Large intestine (tissue), 3 donors: ENCODE measurements around the gene HDLBP. TPM values are rescaled to one million over a fixed set of nuclear protein-coding genes. Genes with fewer than 3 reads are reported as not detected.

ENCODE experiments used
- DNase-seq, 2 donors: peaks; one replicate each; pipeline versions ENCODE4 v3.0.0 to v3.0.0-alpha.2; 2013
- H3K27ac ChIP-seq: one replicate; pipeline ENCODE4 v1.5.1; 2013; ENCODE audit warnings: low read length
- H3K27me3 ChIP-seq: 2 replicates; pipeline ENCODE4 v1.6.1; 2013; ENCODE audit warnings: low read length; ENCODE audit not compliant: control insufficient read depth, insufficient read depth
- H3K36me3 ChIP-seq: 2 replicates; pipeline ENCODE4 v1.6.1; 2013; ENCODE audit warnings: low read length; ENCODE audit not compliant: control insufficient read depth, insufficient read depth
- H3K4me1 ChIP-seq: one replicate; pipeline ENCODE4 v1.6.1; 2013; ENCODE audit warnings: low read length; ENCODE audit not compliant: control insufficient read depth, insufficient read depth
- H3K4me3 ChIP-seq: one replicate; pipeline ENCODE4 v1.5.1; 2013; ENCODE audit warnings: low read length
- H3K9me3 ChIP-seq: one replicate; pipeline ENCODE4 v1.6.1; 2013; ENCODE audit warnings: mild to moderate bottlenecking, low read depth, low read length, moderate library complexity; ENCODE audit not compliant: control insufficient read depth
- WGBS: methylation state at CpG from one replicate; pipeline ENCODE4 v1.1.5; 2013; ENCODE audit warnings: low lambda C conversion rate; ENCODE audit not compliant: insufficient coverage; 5-methylcytosine and 5-hydroxymethylcytosine counted together
- polyA plus RNA-seq: library from polyadenylated mRNA; unstranded; fragments of 120-200 nt; gene quantifications from one replicate; pipeline ENCODE4 v1.2.1, GENCODE V29; 2013

Gene HDLBP
- polyA plus RNA-seq, 1 donor, result 390 TPM

DNA sequence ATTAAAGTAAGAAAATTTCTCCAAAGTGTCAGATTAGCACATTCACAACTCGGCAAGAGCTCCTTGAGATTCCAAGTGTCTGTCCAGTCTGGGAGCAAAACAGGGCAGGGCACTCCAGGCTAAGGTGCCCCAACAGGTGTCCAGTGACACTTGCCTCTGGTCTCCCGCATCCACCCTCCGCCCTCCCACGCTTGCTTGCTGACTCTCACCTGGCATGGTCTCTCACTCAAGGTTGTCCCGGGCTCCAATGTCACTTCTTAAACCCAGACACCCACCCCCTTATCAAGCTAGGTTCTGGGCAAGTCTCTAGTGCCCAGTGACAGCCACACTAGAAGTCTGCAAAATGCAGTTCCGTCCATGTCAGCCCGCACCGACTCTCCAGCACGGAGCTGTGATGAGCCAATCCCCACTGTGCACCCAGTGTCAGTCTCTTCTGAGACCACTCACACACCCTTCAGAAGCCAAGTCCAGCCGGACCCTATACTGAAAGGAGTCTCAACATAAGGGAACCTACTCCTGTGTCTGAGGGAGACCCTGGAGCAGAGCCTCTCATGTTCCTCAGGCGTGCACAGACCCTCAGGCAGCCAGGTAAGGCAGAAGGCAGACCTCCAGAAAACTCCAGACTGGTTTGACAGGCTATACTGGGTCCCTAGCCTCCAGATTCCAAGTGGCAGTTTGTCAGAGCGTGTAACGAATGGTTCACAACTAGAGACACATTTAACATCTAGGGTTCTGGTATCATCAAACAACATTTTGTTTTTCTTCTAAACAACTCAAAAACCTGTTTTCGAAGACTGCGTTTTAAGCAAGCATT is 45.6 kb downstream of the HDLBP start:
- no peaks in the 10 kb centered on the region for H3K9me3 ChIP-seq
- WGBS, result 100% methylated on average over 2 of the region's 15 CpGs
- H3K4me1 ChIP-seq, result peaks cover 7% of the 10 kb centered on the region
- H3K27me3 ChIP-seq, result no peaks in the 10 kb centered on the region
- H3K4me3 ChIP-seq, result no peak overlapping the region
- DNase-seq, result no peak
- H3K36me3 ChIP-seq, result peaks cover 37% of the 10 kb centered on the region
- no peak overlapping the region for H3K27ac ChIP-seq

DNA sequence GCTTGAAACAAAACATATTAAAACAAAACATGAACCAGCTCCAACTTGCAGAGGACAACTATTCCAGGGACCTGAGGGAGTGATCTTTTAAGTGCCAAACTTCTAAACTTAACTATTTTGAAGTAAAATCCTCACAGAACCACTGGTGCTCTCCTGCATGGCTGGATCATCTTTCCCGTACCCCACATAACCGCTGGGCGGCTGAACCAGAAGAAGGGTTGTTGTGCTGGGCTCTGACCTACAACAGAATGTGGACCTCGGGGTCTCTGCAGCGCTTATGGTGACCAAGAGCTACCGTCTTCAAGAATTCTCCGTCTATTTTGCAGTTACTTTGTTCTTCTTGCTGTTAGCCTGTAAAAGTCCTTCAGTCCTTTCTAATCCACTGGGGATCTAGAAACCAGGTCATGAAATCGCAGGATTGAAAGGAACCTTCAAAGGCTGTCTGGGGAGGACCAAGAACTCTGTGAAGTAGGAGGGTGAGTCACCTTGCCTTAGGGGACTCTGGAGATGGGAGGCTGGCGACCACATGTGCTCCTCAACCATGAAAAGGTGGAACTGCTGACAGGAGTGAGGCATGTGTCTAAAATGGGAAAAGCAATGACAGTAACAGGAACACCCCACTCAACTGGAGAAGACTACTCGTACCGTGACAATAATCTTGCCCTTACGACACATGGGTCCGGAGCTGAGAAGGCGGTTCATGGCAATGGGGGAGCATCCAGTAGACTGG is 46.6 kb downstream of the HDLBP start:
- DNase-seq, result no peak
- no peak overlapping the region for H3K27ac ChIP-seq
- no peaks in the 10 kb centered on the region for H3K9me3 ChIP-seq
- no peaks in the 10 kb centered on the region for H3K27me3 ChIP-seq
- H3K4me1 ChIP-seq, result peaks cover 7% of the 10 kb centered on the region
- H3K4me3 ChIP-seq, result no peak overlapping the region
- H3K36me3 ChIP-seq, result peaks cover 45% of the 10 kb centered on the region
- WGBS, result 93% methylated on average over 4 of the region's 14 CpGs

DNA sequence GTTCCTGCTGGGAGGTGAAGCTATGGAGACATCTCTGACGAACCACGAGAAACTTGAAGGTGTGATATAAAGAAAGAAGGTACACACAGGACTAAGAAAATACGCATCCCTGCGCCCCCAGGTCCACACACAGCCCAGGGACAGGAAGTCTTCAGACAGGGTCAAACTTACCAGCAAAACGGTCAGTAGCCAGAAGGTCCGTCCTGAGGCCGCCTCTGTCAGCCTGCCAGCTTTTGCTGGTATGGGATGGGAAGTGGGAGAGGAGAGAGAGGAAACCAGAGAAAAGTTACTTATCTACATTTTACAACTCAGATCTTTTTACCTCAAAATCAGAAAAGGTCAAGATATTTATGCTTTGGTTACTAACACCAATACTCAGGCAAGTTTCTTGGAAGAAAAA is 47.2 kb downstream of the HDLBP start:
- H3K4me3 ChIP-seq, result no peak overlapping the region
- peaks cover 7% of the 10 kb centered on the region for H3K4me1 ChIP-seq
- H3K9me3 ChIP-seq, result no peaks in the 10 kb centered on the region
- peaks cover 51% of the 10 kb centered on the region for H3K36me3 ChIP-seq
- 76% methylated on average over 2 of the region's 7 CpGs for WGBS
- no peak for DNase-seq
- H3K27ac ChIP-seq, result no peak overlapping the region
- H3K27me3 ChIP-seq, result no peaks in the 10 kb centered on the region

DNA sequence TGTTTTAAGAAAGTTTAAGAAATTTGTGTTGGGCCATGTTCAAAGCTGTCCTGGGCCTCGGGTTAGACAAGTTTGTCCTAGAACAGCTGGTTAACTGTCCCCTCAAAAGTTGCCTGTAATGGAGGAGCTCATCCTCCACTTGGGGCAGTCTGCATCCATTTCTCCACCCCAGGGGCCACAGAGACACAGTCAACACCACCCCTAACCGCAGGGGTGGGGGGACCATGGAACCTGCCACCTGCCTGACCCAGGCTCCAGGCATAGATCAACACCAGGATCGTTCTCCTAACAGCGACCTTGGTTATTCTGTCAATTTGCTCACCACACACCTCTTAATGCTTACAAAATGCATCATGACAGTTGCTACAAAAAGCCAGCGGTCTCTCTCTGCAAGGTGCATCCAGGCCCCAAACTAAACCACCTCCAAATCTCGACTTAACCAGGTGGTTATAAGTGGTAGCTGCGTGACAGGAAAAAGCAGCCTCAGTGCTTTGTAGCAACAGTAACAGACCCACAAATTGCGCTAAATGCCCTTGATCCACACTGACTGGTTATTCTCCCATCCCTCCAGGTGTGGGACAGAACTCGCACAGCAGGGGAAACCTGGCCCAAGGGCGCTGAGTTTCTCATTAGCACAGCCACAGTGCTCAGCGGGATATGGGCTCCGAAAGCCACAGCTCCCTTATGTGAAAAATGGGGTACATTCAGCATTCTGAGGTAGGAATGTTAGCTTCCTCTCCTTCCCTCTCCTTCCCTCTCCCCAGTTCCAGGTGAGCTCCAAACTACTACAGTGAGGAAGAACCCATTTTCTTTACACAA is 48.0 kb downstream of the HDLBP start:
- peaks cover 59% of the 10 kb centered on the region for H3K36me3 ChIP-seq
- WGBS, result 100% methylated on average over 1 of the region's 12 CpGs
- peaks cover 7% of the 10 kb centered on the region for H3K4me1 ChIP-seq
- DNase-seq, result no peak
- no peak overlapping the region for H3K27ac ChIP-seq
- H3K4me3 ChIP-seq, result no peak overlapping the region
- H3K27me3 ChIP-seq, result no peaks in the 10 kb centered on the region
- no peaks in the 10 kb centered on the region for H3K9me3 ChIP-seq

DNA sequence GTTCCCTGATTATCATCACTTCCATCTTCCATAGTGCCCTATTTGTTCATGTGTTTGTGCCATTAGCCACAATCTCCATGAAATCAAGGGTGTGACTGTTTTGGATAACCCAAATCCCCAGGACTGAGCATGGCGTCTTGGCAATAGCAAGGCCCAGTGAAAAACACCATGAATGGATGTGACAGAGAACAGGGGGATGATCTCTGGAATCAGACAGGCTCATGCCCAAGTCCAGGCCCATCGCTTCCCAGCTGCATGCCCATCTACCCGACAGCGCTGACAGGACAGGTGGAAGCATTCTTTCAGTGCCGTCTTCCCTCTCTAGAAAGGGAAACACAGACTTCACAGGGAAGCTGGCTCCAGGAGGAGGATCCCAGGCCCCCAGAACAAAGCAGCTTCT is 50.0 kb downstream of the HDLBP start:
- no peak overlapping the region for H3K27ac ChIP-seq
- H3K27me3 ChIP-seq, result no peaks in the 10 kb centered on the region
- peaks cover 1% of the 10 kb centered on the region for H3K4me1 ChIP-seq
- WGBS, result no CpG with 5 or more reads among the region's 5 CpGs
- H3K36me3 ChIP-seq, result peaks cover 78% of the 10 kb centered on the region
- no peaks in the 10 kb centered on the region for H3K9me3 ChIP-seq
- no peak for DNase-seq
- no peak overlapping the region for H3K4me3 ChIP-seq

DNA sequence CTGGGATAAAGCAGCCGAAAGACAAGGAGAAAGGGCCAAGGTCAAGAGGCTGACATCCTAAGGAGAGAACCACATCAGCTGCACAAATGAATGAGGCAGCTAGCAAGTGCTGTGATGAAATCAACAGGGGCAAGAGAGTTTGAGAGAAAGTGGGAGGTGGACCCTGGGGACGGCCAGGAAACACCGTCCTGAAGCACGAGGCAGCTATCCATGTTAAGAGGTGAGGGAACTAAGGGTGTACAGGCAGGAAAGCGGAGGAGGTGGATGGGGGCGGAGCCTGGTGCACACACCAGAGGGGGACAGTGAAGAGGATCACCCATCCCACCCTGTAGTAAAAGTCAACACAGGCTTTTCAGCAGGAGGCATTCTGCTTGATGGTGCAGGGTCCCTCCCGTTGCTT is 52.4 kb downstream of the HDLBP start:
- 100% methylated on average over 1 of the region's 7 CpGs for WGBS
- DNase-seq, result no peak
- peaks cover 3% of the 10 kb centered on the region for H3K4me1 ChIP-seq
- H3K36me3 ChIP-seq, result peaks cover 86% of the 10 kb centered on the region
- no peak overlapping the region for H3K27ac ChIP-seq
- no peaks in the 10 kb centered on the region for H3K9me3 ChIP-seq
- no peaks in the 10 kb centered on the region for H3K27me3 ChIP-seq
- no peak overlapping the region for H3K4me3 ChIP-seq

DNA sequence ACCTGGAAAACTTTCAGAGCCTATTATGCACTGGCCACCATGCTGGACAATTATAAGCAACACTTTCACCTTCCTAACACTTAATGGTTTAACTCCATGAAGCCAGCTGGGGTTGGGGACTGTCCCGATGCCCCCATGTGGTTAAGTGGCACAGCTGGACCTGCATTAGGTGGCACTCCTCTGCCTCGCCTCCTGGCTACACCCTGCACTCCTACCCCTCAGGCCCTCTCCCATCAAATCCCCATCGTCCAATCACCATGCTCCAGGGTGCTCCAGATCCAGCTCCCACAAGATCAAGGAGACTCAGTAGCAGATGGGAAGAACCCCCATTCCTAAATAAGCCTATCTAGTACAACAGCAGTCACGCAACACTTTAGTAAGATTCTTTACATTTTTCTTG is 53.8 kb downstream of the HDLBP start:
- no CpG with 5 or more reads among the region's 4 CpGs for WGBS
- H3K4me1 ChIP-seq, result peaks cover 3% of the 10 kb centered on the region

DNA sequence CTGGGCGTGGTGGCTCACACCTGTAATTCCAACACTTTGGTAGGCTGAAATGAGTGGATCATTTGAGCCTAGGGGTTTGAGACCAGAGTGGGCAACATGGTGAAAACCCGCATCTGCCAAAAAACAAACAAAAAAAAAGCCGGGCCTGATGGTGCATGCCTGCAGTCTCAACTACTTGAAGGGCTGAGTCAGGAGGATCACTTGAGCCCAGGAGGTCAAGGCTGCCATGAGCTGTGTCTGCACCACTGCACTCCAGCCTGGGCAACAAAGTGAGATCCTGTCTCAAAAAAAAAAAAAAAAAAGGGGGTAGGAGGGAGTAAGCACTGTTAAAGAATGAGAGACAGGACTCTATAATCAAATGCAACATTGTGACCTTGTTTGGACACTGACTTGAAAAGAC is 54.6 kb downstream of the HDLBP start:
- Histone ChIP-seq H3K27me3 (no peaks in the 10 kb centered on the region), H3K4me3 (no peak overlapping the region), H3K4me1 (peaks cover 3% of the 10 kb centered on the region), H3K36me3 (peaks cover 76% of the 10 kb centered on the region), H3K27ac (no peak overlapping the region), H3K9me3 (no peaks in the 10 kb centered on the region)
- WGBS, result no CpG with 5 or more reads among the region's 3 CpGs
- no peak for DNase-seq

More for the DNA sequence above, 53.8 kb downstream of the HDLBP start:
- no peak overlapping the region for H3K4me3 ChIP-seq
- H3K36me3 ChIP-seq, result peaks cover 76% of the 10 kb centered on the region
- H3K27ac ChIP-seq, result no peak overlapping the region
- H3K9me3 ChIP-seq, result no peaks in the 10 kb centered on the region
- no peak for DNase-seq
- no peaks in the 10 kb centered on the region for H3K27me3 ChIP-seq

DNA sequence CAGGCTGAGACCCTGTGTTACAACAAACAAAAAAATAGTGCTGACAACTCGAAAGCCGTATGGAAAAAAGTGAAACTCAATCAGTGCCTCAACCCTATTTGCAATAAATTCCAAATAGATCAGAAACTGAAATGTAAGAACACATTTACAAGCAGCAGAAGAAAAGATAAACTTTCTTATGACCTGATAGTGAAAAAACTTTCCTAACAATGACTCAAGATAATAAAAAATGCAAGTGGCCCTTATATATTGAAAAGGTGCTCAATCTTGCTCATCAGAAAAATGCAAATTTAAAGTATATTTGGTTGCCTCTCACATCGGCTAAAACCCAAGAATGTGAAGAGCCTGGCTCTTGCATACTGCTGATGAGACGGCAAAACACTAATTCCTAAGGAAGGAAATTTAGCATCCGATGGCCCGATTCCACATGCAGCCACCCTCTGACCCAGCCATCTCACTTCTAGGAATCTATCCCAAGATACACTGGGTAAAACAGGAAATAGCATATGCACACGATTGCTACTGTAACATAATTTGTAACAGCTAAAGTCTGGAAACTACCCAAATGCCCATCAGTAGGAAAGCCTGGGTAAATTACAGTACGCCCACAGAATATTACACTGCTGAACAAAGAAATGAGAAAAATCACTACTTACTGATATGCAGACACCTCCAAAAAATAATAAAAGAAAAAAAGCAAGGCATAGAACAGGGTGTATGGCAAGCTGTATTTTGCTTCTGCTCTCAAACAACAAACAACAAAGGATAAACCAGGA is 56.8 kb downstream of the HDLBP start:
- Histone ChIP-seq H3K4me3 (no peak overlapping the region), H3K9me3 (no peaks in the 10 kb centered on the region), H3K27ac (no peak overlapping the region), H3K36me3 (peaks cover 80% of the 10 kb centered on the region), H3K27me3 (no peaks in the 10 kb centered on the region), H3K4me1 (peaks cover 3% of the 10 kb centered on the region)
- no peak for DNase-seq
- 80% methylated on average over 1 of the region's 8 CpGs for WGBS
